Ishikawa (cell line): ENCODE results near the gene SLC9A9.

Experiments used
- CEBPB ChIP-seq: IDR thresholded peaks from 2 replicates; pipeline ENCODE4 v1.6.1; 2012
- CREB1 ChIP-seq: IDR thresholded peaks from 2 replicates; pipeline ENCODE4 v1.6.1; 2012; ENCODE audit warnings: low read depth
- EGR1 ChIP-seq: IDR thresholded peaks from 2 replicates; pipeline ENCODE4 v1.6.1; 2012
- EP300 ChIP-seq: IDR thresholded peaks from 2 replicates; pipeline ENCODE4 v1.6.1; 2012; ENCODE audit warnings: borderline replicate concordance
- FOXM1 ChIP-seq: IDR thresholded peaks from 2 replicates; pipeline ENCODE4 v1.6.1; 2012; ENCODE audit warnings: low read depth, borderline replicate concordance
- NFIC ChIP-seq: IDR thresholded peaks from 2 replicates; pipeline ENCODE4 v1.6.1; 2012
- RAD21 ChIP-seq: IDR thresholded peaks from 2 replicates; pipeline ENCODE4 v1.6.1; 2012; ENCODE audit warnings: low read depth
- TAF1 ChIP-seq: IDR thresholded peaks from 2 replicates; pipeline ENCODE4 v1.6.1; 2012; ENCODE audit warnings: low read depth, mild to moderate bottlenecking
- TCF12 ChIP-seq: IDR thresholded peaks from 2 replicates; pipeline ENCODE4 v1.6.1; 2012; ENCODE audit warnings: low read depth
- TEAD4 ChIP-seq: IDR thresholded peaks from 2 replicates; pipeline ENCODE4 v1.6.1; 2012
- YY1 ChIP-seq: IDR thresholded peaks from 2 replicates; pipeline ENCODE4 v1.6.1; 2012; ENCODE audit warnings: low read depth
- ZBTB7A ChIP-seq: IDR thresholded peaks from 2 replicates; pipeline ENCODE4 v1.6.1; 2012; ENCODE audit warnings: low read depth
- TF ChIP-seq, protein P1 (sequence below): IDR thresholded peaks from 2 replicates; pipeline ENCODE4 v1.6.1; 2012; ENCODE audit warnings: low read depth, mild to moderate bottlenecking
- TF ChIP-seq, protein P2 (sequence below): IDR thresholded peaks from 2 replicates; pipeline ENCODE4 v1.6.1; 2012
- TF ChIP-seq, protein P3 (sequence below): IDR thresholded peaks from 2 replicates; pipeline ENCODE4 v1.6.1; 2012

SLC9A9 gene

DNA sequence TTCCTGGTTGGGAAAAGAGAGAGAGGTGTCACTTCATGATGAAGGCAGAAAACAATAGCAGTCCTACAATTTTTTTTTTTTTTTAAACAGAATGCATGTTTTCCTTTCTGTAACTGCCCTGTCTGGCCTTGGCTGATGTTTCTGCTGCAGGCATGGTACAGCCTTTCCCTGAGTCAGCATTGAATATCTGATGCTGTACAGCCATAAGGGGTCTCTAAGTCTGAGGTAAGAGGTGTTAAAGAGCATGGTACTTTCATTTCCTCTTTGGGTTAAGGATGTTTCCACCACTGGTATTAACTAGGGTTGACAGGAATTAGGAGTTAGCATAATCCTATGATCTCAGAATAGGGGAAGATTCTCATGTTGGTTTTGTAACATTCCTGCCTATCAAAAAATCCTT lies 581.3 kb downstream of the SLC9A9 start:
- TF ChIP-seq EGR1 (no peak), TCF12 (no peak), ZBTB7A (no peak), FOXM1 (no peak), EP300 (no peak), NFIC (no peak), TAF1 (no peak), CREB1 (no peak), YY1 (no peak), RAD21 (no peak), CEBPB (no peak), TEAD4 (no peak)
- TF ChIP-seq, protein P1, sequence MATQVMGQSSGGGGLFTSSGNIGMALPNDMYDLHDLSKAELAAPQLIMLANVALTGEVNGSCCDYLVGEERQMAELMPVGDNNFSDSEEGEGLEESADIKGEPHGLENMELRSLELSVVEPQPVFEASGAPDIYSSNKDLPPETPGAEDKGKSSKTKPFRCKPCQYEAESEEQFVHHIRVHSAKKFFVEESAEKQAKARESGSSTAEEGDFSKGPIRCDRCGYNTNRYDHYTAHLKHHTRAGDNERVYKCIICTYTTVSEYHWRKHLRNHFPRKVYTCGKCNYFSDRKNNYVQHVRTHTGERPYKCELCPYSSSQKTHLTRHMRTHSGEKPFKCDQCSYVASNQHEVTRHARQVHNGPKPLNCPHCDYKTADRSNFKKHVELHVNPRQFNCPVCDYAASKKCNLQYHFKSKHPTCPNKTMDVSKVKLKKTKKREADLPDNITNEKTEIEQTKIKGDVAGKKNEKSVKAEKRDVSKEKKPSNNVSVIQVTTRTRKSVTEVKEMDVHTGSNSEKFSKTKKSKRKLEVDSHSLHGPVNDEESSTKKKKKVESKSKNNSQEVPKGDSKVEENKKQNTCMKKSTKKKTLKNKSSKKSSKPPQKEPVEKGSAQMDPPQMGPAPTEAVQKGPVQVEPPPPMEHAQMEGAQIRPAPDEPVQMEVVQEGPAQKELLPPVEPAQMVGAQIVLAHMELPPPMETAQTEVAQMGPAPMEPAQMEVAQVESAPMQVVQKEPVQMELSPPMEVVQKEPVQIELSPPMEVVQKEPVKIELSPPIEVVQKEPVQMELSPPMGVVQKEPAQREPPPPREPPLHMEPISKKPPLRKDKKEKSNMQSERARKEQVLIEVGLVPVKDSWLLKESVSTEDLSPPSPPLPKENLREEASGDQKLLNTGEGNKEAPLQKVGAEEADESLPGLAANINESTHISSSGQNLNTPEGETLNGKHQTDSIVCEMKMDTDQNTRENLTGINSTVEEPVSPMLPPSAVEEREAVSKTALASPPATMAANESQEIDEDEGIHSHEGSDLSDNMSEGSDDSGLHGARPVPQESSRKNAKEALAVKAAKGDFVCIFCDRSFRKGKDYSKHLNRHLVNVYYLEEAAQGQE, result no peak
- TF ChIP-seq, protein P2, sequence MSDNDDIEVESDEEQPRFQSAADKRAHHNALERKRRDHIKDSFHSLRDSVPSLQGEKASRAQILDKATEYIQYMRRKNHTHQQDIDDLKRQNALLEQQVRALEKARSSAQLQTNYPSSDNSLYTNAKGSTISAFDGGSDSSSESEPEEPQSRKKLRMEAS, result no peak
- TF ChIP-seq, protein P3, sequence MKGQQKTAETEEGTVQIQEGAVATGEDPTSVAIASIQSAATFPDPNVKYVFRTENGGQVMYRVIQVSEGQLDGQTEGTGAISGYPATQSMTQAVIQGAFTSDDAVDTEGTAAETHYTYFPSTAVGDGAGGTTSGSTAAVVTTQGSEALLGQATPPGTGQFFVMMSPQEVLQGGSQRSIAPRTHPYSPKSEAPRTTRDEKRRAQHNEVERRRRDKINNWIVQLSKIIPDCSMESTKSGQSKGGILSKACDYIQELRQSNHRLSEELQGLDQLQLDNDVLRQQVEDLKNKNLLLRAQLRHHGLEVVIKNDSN, result no peak

DNA sequence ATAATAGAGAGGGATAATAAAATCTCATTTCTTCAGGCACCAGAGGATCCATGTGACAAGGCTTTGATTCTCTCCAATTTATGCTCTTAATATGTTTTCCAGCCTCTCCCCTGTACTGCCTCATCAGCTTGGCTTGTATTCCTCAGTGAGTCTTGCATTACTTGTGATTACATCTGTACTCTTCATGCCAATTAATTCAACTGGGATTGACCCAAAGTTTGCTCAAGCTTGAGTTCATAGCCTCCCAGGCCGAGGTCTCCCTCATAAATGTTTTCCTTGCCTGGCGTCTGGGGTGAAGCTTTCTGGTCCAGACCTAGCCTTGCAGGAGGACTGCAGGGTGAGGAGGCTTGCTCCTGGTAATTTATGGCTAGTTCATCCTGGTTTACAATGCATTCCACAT lies 581.8 kb downstream of the SLC9A9 start:
- TF ChIP-seq CREB1 (no peak), RAD21 (no peak), TCF12 (no peak)
- TF ChIP-seq, protein P2, result no peak

DNA sequence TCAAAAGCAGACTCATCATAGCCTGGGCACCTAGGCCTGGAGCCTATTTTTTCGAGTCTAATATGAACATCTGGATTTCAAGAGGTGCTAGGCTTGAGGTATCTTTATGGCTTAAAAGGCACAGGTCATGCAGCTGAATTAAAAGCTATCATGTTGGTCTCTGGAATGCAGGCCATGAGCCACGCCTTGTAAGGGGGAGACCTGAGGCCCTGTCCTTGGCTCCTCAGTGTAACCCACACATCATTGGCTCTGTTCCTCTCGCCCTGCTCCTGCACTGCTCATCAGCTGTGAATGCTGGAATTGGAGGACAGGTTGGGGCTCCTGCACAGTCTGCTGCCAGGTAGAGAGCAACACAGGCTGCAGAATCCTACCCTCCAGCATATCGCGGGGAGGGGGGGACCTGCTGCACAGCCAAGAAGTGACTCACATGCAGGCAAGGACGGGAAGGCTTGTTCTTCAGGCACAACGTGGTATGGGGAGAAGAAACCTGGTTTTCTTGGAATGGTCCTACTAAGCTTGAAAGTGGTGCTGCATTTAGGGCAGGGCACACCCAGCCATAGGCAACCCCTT lies 582.7 kb downstream of the SLC9A9 start:
- no peak for TF ChIP-seq EGR1
- no peak for TF ChIP-seq EP300
- no peak for TF ChIP-seq YY1
- no peak for TF ChIP-seq TEAD4
- TF ChIP-seq TCF12, result no peak
- TF ChIP-seq, protein P2, result no peak

DNA sequence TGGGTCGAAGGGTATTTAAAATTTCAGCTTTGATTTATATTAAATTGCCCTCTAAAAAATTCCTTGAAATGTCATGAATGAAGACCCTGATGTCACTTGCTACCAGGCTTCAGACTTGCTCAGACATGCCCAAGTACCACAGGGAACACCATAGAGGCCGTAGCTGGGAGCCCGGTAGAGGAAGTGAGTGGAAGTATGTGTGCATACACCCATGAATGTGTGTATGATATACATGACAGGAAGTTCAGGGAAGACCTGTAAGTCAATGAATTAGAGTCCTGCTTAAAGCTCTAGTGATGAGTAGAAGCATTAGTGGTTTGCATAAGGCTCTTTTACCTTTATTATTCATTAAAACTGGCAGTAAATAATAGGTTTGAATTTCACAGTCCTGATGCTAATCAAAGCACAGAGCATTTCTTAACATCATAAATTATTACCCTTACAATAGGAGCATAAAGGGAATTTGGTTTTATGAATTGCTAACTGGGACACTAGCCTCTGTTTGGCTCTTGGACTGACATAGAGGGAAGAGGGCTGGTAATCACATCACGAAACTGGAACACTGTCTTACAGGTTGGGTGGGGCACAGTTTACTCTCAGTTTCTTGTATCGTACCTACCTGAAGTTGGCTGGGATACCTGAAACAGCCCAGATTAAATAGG lies 584.3 kb downstream of the SLC9A9 start:
- TF ChIP-seq CEBPB (no peak), NFIC (no peak), EGR1 (no peak), TAF1 (no peak), TCF12 (no peak), CREB1 (no peak), EP300 (no peak), RAD21 (no peak), TEAD4 (no peak), ZBTB7A (no peak), FOXM1 (no peak)
- TF ChIP-seq, protein P1, result no peak
- TF ChIP-seq, protein P3, result no peak
- TF ChIP-seq, protein P2, result no peak

DNA sequence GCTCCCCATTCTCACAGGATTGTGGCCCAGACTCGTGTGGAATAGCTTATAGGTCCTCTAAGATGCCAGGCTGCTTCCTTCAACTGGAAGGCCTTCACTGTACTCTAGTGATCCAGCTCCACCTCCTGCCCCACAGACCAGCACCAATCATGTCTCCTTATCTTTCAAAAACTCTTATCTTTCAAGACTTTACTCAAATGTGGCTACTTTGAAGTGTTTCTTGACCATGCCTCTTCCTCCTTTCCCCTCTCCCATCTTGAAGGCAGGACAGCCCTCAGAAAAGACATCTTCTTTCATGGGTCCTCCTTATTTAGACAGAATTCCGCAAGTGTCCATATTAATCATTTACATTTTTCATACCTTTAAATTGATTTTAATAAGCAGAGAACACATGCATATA lies 586.4 kb downstream of the SLC9A9 start:
- TF ChIP-seq, protein P3, result no peak
- TF ChIP-seq EP300, result no peak
- no peak for TF ChIP-seq ZBTB7A
- TF ChIP-seq EGR1, result no peak
- TF ChIP-seq YY1, result no peak
- TF ChIP-seq, protein P2, result no peak
- TF ChIP-seq RAD21, result no peak
- no peak for TF ChIP-seq TCF12
- no peak for TF ChIP-seq FOXM1
- TF ChIP-seq, protein P1, result no peak
- no peak for TF ChIP-seq TAF1
- no peak for TF ChIP-seq CREB1
- no peak for TF ChIP-seq NFIC
- no peak for TF ChIP-seq CEBPB
- no peak for TF ChIP-seq TEAD4
